AG04450 (cell line): ENCODE results near the gene SLPI. TPM values are rescaled to one million over a fixed set of nuclear protein-coding genes. Genes with fewer than 3 reads are reported as not detected.

Experiments
- CTCF ChIA-PET: fragments of 300-600, 350-600 bp; formaldehyde crosslinking; extraction: SDS; loops from one replicate; lab custom pipeline; 2022; ENCODE audit warnings: antibody characterized with exemption, inconsistent platforms; lab: Charles Lee
- POLR2A ChIA-PET: fragments of 350-600 bp; formaldehyde crosslinking; extraction: SDS; loops from one replicate; lab custom pipeline; 2021; ENCODE audit warnings: antibody characterized with exemption, inconsistent platforms; lab: Yijun Ruan, JAX
- DNase-seq: peaks from one replicate; pipeline ENCODE4 v3.0.0-alpha.2; 2011; ENCODE audit warnings: low read depth, low spot score
- H3K27ac ChIP-seq: one replicate; pipeline ENCODE4 v1.5.1; 2012; ENCODE audit warnings: low read depth, low read length, control low read depth
- H3K27me3 ChIP-seq: one replicate; pipeline ENCODE4 v1.6.0; 2012; ENCODE audit warnings: low read length; ENCODE audit not compliant: control insufficient read depth, insufficient read depth
- H3K4me3 ChIP-seq: 2 replicates; pipeline ENCODE4 v1.5.1; 2011; ENCODE audit warnings: mild to moderate bottlenecking, low read depth, low read length, control low read depth
- H3K9me3 ChIP-seq: 2 replicates; pipeline ENCODE4 v1.5.1; 2012; ENCODE audit warnings: low read length; ENCODE audit not compliant: control insufficient read depth, insufficient read depth
- CTCF ChIP-seq: IDR thresholded peaks from 2 replicates; pipeline ENCODE4 v1.5.1; 2011; ENCODE audit warnings: low read depth, low read length, control low read depth, inconsistent platforms
- polyA plus RNA-seq: library from polyadenylated mRNA; depleted of rRNA; stranded (reverse); fragments of >200 nt; gene quantifications from 2 replicates; pipeline ENCODE4 v1.2.3, GENCODE V29; 2011

SLPI gene
- polyA plus RNA-seq, 1 experiment: not detected

GRCh38 chr20:45229264-45230056 lies 24.9 kb downstream of the SLPI start:
- peak; percentile 38 for TF ChIP-seq CTCF
- H3K27ac ChIP-seq: no peak overlapping the region
- POLR2A ChIA-PET: no interaction called here
- DNase-seq: no peak
- no peaks in the 10 kb centered on the region for H3K27me3 ChIP-seq
- H3K9me3 ChIP-seq: no peaks in the 10 kb centered on the region
- no peak overlapping the region for H3K4me3 ChIP-seq
- CTCF ChIA-PET: no interaction called here

GRCh38 chr20:45226287-45226686 lies 28.1 kb downstream of the SLPI start:
- Histone ChIP-seq H3K27ac (no peak overlapping the region), H3K27me3 (no peaks in the 10 kb centered on the region), H3K9me3 (no peaks in the 10 kb centered on the region), H3K4me3 (no peak overlapping the region)
- TF ChIP-seq CTCF: no peak
- ChIA-PET CTCF (no interaction called here), POLR2A (no interaction called here)
- no peak for DNase-seq

DNA sequence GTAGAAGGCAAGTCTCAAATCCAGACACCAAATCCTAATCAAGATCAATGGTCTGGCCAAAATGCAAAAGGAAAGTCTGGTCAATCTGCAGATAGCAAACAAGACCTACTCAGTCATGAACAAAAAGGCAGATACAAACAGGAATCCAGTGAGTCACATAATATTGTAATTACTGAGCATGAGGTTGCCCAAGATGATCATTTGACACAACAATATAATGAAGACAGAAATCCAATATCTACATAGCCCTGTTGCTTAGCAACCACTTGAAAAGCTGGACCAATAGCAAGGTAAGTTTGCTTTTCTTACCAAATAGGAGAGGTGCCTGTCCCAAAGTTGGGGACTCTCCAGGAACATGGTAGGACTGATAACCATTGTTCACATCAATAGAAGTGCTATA lies 31.2 kb downstream of the SLPI start:
- TF ChIP-seq CTCF: no peak
- no peak for DNase-seq
- Histone ChIP-seq H3K27ac (no peak overlapping the region), H3K27me3 (no peaks in the 10 kb centered on the region), H3K9me3 (no peaks in the 10 kb centered on the region), H3K4me3 (no peak overlapping the region)
- ChIA-PET CTCF (no interaction called here), POLR2A (no interaction called here)

DNA sequence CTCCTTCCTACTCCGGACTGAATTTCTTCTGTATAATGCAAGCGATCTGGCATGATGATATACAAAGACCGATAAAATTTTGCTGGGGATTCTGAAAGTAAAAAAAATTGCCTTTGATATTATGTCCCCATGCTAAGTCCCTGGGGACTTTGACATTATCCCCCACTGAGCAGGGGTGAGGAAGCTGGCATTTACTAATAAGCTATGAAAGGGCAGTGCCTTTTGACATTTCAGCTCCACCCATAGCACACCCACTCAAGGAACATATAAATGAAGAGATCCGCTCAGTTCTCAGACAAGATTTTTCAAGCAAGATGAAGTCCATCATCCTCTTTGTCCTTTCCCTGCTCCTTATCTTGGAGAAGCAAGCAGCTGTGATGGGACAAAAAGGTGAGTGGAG lies 33.3 kb downstream of the SLPI start, which contains the start of gene SEMG2:
SEMG2 (plus strand) TSS at position 298 of the 400 bp plus-strand sequence; CDS start at position 315, 17 bp downstream.
- Histone ChIP-seq H3K27me3 (no peaks in the 10 kb centered on the region), H3K9me3 (no peaks in the 10 kb centered on the region), H3K4me3 (no peak within 1 kb of the TSS), H3K27ac (no peak within 1 kb of the TSS)
- ChIA-PET POLR2A (no interaction called here), CTCF (no interaction called here)
- no peak for TF ChIP-seq CTCF
- DNase-seq: no peak

DNA sequence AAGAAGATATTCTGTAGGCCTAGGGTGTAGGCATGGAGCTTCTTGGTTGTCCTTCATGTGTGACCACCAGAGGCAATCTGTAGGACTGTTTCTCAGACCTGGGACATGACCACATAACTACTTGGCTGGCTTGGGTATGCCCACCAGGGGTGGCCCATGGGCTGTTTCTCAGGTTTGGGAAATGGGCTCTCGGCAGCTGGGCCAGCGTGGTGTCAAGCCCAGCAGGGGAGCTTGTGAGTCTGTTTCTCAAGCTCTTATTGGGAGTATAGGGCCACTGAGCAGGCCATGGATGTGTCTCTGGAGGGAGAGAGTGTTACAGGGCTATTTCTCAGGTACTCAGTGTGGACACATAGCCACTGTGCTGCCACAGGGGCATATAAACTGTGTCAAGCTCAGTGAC lies 35.7 kb downstream of the SLPI start:
- ChIA-PET POLR2A (no interaction called here), CTCF (no interaction called here)
- no peaks in the 10 kb centered on the region for H3K9me3 ChIP-seq
- no peak overlapping the region for H3K27ac ChIP-seq
- no peak for TF ChIP-seq CTCF
- no peak for DNase-seq
- no peaks in the 10 kb centered on the region for H3K27me3 ChIP-seq
- H3K4me3 ChIP-seq: no peak overlapping the region
